ENCODE results near the gene NINJ2.

NINJ2 gene

GRCh38 chr12:569091-569676 is 94.1 kb downstream of the NINJ2 start:
- Mint-ChIP-seq H3K4me3 (no peak overlapping the region), H3K36me3 (no peaks in the 10 kb centered on the region), H3K27ac (no peak overlapping the region), H3K27me3 (no peaks in the 10 kb centered on the region), H3K4me1 (peaks cover 8% of the 10 kb centered on the region), H3K9me3 (no peaks in the 10 kb centered on the region)
- ATAC-seq, result no peak

DNA sequence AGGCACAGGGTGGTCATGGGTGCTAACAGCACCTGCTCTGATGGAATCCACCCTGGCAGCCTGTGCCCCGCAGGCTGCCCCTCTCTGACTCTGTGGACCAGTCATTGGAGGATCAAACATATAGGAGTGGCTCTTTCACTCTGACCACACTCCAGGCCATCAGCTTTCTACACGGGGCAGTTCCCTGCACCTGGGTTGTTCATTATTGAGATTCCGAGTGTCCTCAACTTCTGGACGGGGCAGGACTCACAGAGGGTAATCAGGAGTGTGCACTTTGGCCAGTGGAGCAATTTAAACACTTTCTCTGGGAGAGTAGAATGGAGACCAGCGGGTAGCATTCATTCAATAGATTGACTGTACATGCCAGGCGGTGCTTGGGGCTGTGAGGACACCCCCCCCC is 94.8 kb downstream of the NINJ2 start:
- H3K4me1 Mint-ChIP-seq, result peaks cover 15% of the 10 kb centered on the region
- ATAC-seq, result no peak
- no peak overlapping the region for H3K4me3 Mint-ChIP-seq
- no peaks in the 10 kb centered on the region for H3K27me3 Mint-ChIP-seq
- H3K36me3 Mint-ChIP-seq, result no peaks in the 10 kb centered on the region
- H3K27ac Mint-ChIP-seq, result no peak overlapping the region
- no peaks in the 10 kb centered on the region for H3K9me3 Mint-ChIP-seq

- H3K4me1 Mint-ChIP-seq, result peaks cover 33% of the 10 kb centered on the region
- no peak overlapping the region for H3K4me3 Mint-ChIP-seq
- no peak for ATAC-seq
- H3K27ac Mint-ChIP-seq, result no peak overlapping the region
- no peaks in the 10 kb centered on the region for H3K9me3 Mint-ChIP-seq
- no peaks in the 10 kb centered on the region for H3K27me3 Mint-ChIP-seq
- H3K36me3 Mint-ChIP-seq, result no peaks in the 10 kb centered on the region
Measured at GRCh38 chr12:565589-566105, 97.6 kb downstream of the NINJ2 start.

DNA sequence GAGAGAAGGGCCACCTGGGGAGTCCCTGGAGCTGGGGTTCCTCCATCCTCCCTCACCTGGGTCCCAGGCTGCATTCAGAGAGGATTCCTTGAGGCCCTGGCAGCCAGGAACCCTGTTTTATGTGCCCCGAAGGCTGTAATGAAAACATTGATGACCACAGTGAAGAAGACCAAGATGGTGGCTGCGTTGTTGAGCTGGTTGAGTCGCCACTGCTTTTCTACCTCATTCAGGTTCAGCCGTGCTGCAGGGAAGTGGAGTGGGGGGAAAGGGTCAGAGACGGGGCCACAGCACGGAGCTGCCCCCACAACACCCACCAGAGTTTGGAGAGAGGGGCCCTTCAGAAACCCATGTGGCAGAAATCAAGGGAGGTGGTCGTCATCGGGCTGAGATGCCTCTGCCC is 98.1 kb downstream of the NINJ2 start:
- H3K9me3 Mint-ChIP-seq, result no peaks in the 10 kb centered on the region
- peaks cover 33% of the 10 kb centered on the region for H3K4me1 Mint-ChIP-seq
- no peaks in the 10 kb centered on the region for H3K36me3 Mint-ChIP-seq
- H3K27ac Mint-ChIP-seq, result no peak overlapping the region
- H3K4me3 Mint-ChIP-seq, result no peak overlapping the region
- H3K27me3 Mint-ChIP-seq, result no peaks in the 10 kb centered on the region
- ATAC-seq, result no peak

DNA sequence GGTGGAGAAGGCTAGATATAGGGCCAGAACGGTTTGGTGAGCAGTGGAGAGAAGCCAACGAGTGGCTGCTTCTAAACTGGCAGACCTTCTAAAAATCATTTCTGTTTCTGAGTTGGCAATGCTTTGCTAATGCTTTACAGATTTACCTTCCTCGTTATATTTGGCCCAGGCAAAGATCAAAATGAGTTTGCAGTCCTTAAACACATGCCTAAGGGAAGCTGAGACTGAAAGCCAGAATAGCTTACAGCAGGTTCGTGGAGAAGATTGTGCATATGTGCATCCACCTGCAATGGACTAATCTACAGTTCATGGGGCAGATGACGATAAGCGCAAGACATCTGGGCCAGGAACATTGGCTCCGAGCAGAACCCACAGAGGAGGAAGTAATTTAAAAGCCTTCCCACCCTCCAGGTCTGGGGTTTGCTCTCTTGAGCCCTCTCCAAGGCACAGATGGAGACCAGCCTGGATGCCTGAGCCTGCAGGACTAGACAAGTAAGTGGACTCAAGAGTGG is 99.4 kb downstream of the NINJ2 start:
- Mint-ChIP-seq H3K4me1 (peaks cover 33% of the 10 kb centered on the region), H3K36me3 (peaks cover 2% of the 10 kb centered on the region), H3K27me3 (peaks cover 10% of the 10 kb centered on the region), H3K9me3 (no peaks in the 10 kb centered on the region), H3K27ac (peak overlapping the region; percentile 24), H3K4me3 (no peak overlapping the region)
- no peak for ATAC-seq

DNA sequence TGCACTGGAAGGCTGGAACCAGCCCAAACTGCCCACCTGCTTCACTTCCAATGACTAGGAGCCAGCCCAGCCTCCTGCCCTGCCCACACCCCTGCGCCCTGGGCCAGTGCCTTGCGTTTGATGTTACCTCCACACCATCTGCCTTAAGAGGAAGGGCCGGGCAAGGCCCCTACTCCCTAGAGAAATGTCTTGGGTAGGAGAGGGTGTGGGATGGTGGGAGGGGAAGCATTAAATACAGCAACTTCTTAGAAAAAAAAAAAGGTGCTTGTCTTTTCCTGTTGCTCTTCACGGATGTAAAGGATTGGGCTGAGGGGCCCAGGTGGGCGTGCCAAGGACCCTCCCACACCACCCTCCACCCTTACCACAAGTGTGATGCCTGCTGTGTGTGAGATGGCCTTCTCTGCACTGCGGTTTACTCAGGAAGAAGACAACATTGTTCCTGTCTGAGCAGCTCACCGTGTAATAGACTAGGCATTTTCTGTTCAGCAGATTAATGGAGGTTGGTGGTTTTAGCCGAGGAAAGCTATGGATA is 99.9 kb downstream of the NINJ2 start:
- Mint-ChIP-seq H3K9me3 (no peaks in the 10 kb centered on the region), H3K36me3 (peaks cover 4% of the 10 kb centered on the region), H3K4me1 (peaks cover 33% of the 10 kb centered on the region), H3K4me3 (no peak overlapping the region), H3K27ac (peak overlapping the region; percentile 24), H3K27me3 (peaks cover 12% of the 10 kb centered on the region)
- peak; percentile 56 for ATAC-seq

DNA sequence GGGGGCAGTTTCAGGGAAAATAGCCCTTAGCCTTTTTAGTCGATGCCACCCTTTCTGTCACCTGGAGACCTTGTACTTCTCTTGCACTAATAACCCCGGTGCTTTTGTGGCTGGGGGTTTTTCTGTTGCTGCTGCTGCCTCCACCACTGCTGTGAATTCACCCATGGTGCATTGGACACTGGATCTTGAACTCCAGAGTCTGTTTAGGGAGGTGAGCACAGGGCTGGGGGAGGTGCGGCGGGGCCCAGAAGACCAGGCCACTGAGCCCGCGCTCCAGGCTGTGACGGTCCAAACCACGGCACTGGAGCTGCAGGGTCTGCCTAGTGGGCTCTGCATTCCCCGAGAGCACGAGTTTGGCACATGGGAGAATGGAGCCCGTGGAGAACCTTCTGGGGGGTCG is 100.6 kb downstream of the NINJ2 start:
- H3K27ac Mint-ChIP-seq, result peak overlapping the region; percentile 24
- ATAC-seq, result no peak
- H3K4me1 Mint-ChIP-seq, result peaks cover 33% of the 10 kb centered on the region
- no peaks in the 10 kb centered on the region for H3K9me3 Mint-ChIP-seq
- peaks cover 4% of the 10 kb centered on the region for H3K36me3 Mint-ChIP-seq
- H3K4me3 Mint-ChIP-seq, result no peak overlapping the region
- H3K27me3 Mint-ChIP-seq, result peaks cover 12% of the 10 kb centered on the region

DNA sequence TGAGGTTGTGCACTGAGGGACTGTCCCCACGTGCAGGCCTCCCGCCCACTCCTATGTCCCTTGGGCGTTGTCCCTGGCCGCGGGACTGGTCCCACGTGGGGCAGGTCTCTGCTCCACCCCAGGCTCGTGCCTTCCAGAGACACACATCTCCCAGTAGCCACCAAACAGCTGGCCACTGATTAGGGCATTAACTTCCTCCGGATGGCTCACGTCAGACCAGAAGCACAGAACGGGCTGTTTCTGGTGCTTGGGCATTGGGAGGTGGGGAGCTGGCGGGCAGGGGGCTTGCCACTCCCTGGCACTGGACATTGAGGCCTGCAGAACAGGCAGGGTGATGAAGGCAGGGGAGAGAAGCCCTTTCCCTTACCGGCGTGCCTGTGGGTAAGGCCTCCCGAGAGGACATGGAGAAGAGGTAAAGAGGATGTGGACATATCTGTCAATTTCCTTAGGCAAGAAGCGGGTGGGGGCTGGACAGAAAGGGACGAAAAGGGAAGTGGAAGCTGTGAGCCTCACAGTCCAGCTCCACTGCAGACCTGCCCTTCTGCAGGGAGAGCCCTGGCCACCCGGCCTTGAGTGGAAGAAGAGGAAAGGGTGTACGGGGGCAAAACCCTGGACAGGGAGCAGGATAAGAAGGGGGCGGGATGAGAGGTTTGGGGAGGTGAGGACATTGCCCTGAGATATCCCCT is 101.2 kb downstream of the NINJ2 start:
- no peak for ATAC-seq
- no peaks in the 10 kb centered on the region for H3K9me3 Mint-ChIP-seq
- H3K27ac Mint-ChIP-seq, result no peak overlapping the region
- H3K36me3 Mint-ChIP-seq, result peaks cover 4% of the 10 kb centered on the region
- peak overlapping the region; percentile 39 for H3K4me3 Mint-ChIP-seq
- peaks cover 33% of the 10 kb centered on the region for H3K4me1 Mint-ChIP-seq
- peaks cover 12% of the 10 kb centered on the region for H3K27me3 Mint-ChIP-seq

GRCh38 chr12:561391-561705 is 101.9 kb downstream of the NINJ2 start:
- H3K9me3 Mint-ChIP-seq, result no peaks in the 10 kb centered on the region
- H3K27me3 Mint-ChIP-seq, result peaks cover 12% of the 10 kb centered on the region
- peaks cover 33% of the 10 kb centered on the region for H3K4me1 Mint-ChIP-seq
- peaks cover 4% of the 10 kb centered on the region for H3K36me3 Mint-ChIP-seq
- H3K27ac Mint-ChIP-seq, result no peak overlapping the region
- H3K4me3 Mint-ChIP-seq, result peak overlapping the region; percentile 19
- ATAC-seq, result no peak

- Mint-ChIP-seq H3K27me3 (peaks cover 12% of the 10 kb centered on the region), H3K27ac (no peak overlapping the region), H3K9me3 (no peaks in the 10 kb centered on the region), H3K4me1 (peaks cover 33% of the 10 kb centered on the region), H3K36me3 (peaks cover 4% of the 10 kb centered on the region), H3K4me3 (no peak overlapping the region)
- ATAC-seq, result no peak
Measured at GRCh38 chr12:560691-561390, 102.4 kb downstream of the NINJ2 start.

GRCh38 chr12:559906-560455 is 103.3 kb downstream of the NINJ2 start:
- Mint-ChIP-seq H3K4me3 (no peak overlapping the region), H3K9me3 (no peaks in the 10 kb centered on the region), H3K27me3 (peaks cover 12% of the 10 kb centered on the region), H3K27ac (no peak overlapping the region), H3K4me1 (peaks cover 33% of the 10 kb centered on the region), H3K36me3 (peaks cover 4% of the 10 kb centered on the region)
- no peak for ATAC-seq

GRCh38 chr12:559208-559905 is 103.9 kb downstream of the NINJ2 start:
- no peak for ATAC-seq
- Mint-ChIP-seq H3K27ac (no peak overlapping the region), H3K27me3 (peaks cover 12% of the 10 kb centered on the region), H3K9me3 (no peaks in the 10 kb centered on the region), H3K36me3 (peaks cover 4% of the 10 kb centered on the region), H3K4me3 (no peak overlapping the region), H3K4me1 (peaks cover 33% of the 10 kb centered on the region)

DNA sequence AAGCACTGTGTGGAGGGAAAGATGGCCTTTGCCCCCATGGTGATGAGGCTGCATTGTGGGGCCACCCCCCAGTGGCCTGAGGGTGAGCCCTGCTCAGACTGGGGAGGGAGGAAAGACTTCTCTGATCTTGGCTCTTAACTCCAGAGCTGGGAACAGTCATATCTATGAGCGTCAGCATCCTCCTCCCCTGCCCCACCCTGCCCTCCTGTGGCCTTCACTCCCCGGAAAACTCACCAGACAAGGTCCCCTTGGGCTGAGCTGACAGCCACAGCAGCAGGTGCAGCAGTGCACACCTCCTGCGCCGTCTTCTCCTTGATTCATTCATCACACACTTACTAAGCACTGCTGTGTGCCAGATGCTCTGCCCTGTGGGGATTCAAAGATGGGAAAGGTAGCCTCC is 104.7 kb downstream of the NINJ2 start:
- no peak overlapping the region for H3K4me3 Mint-ChIP-seq
- H3K27me3 Mint-ChIP-seq, result peaks cover 14% of the 10 kb centered on the region
- H3K36me3 Mint-ChIP-seq, result peaks cover 4% of the 10 kb centered on the region
- no peak for ATAC-seq
- peaks cover 29% of the 10 kb centered on the region for H3K4me1 Mint-ChIP-seq
- H3K9me3 Mint-ChIP-seq, result no peaks in the 10 kb centered on the region
- no peak overlapping the region for H3K27ac Mint-ChIP-seq

DNA sequence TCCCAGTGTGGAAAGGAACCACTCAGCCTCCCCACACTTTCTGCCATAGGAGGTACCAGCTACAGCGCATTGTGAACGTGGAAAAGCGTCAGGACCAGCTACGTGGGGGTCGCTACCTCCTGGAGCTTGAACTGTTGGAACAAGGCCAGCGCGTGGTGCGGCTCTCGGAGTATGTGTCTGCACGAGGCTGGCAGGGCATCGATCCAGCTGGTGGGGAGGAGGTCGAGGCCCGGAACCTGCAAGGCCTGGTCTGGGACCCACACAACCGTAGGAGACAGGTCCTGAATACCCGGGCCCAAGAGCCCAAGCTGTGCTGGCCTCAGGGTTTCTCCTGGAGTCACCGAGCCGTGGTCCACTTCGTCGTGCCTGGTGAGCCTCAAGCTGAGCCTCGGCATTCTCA is 106.7 kb downstream of the NINJ2 start:
- no peak overlapping the region for H3K4me3 Mint-ChIP-seq
- peaks cover 16% of the 10 kb centered on the region for H3K4me1 Mint-ChIP-seq
- H3K27ac Mint-ChIP-seq, result no peak overlapping the region
- no peak for ATAC-seq
- peaks cover 4% of the 10 kb centered on the region for H3K36me3 Mint-ChIP-seq
- peaks cover 35% of the 10 kb centered on the region for H3K27me3 Mint-ChIP-seq
- no peaks in the 10 kb centered on the region for H3K9me3 Mint-ChIP-seq

DNA sequence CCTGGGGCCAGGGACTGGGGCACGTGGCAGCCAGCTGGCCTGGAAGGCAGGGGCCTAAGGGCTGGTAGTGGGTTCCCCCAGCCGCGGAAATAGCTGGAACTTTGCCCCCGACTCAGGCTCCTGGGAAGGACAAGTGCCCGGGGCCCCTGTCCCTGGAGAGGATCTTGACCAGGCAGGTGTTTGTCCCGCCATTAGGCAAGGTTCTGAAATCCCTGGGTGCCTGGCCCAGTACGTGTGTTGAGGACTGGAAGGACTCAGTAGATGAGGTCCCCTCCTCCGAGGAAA is 109.3 kb downstream of the NINJ2 start:
- no peaks in the 10 kb centered on the region for H3K9me3 Mint-ChIP-seq
- peaks cover 46% of the 10 kb centered on the region for H3K27me3 Mint-ChIP-seq
- H3K36me3 Mint-ChIP-seq, result peaks cover 3% of the 10 kb centered on the region
- ATAC-seq, result no peak
- peak overlapping the region; percentile 73 for H3K4me3 Mint-ChIP-seq
- peaks cover 11% of the 10 kb centered on the region for H3K4me1 Mint-ChIP-seq
- peak overlapping the region; percentile 43 for H3K27ac Mint-ChIP-seq

Measured in stimulated activated memory B cell treated with anti-CD40 and anti-IgM and Interleukin-4, amounts not matched to agents 10 μg/mL and 1 μg/mL and 100 μg/mL, for 72 hours (primary cell).